ENCODE measurements around the gene LIX1L.

DNA sequence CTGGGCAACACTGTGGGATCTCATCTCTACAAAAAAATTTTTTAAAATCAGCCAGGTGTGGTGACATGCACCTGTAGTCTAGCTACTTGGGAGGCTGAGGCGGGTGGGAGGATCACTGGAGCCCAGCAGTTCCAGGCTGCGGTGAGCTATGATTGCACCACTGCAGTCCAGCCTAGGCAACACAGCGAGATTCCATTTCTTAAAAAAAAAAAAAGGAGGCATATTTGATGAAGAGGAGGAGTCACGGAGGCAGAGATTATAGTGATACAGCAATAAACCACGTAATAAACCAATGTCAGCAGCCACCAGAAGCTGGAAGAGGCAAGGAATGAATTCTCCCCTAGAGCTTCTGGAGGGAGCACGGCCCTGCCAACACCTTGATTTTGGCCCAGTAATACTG, 4.0 kb downstream of the LIX1L start:
- TF ChIP-seq, protein P1, sequence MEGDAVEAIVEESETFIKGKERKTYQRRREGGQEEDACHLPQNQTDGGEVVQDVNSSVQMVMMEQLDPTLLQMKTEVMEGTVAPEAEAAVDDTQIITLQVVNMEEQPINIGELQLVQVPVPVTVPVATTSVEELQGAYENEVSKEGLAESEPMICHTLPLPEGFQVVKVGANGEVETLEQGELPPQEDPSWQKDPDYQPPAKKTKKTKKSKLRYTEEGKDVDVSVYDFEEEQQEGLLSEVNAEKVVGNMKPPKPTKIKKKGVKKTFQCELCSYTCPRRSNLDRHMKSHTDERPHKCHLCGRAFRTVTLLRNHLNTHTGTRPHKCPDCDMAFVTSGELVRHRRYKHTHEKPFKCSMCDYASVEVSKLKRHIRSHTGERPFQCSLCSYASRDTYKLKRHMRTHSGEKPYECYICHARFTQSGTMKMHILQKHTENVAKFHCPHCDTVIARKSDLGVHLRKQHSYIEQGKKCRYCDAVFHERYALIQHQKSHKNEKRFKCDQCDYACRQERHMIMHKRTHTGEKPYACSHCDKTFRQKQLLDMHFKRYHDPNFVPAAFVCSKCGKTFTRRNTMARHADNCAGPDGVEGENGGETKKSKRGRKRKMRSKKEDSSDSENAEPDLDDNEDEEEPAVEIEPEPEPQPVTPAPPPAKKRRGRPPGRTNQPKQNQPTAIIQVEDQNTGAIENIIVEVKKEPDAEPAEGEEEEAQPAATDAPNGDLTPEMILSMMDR (conservative IDR thresholded peaks at IDR 0.05; ENCODE audit: low read length), result no peak
- no peak for TF ChIP-seq EZH2phosphoT487 (IDR thresholded peaks at IDR 0.05; ENCODE audit: borderline replicate concordance, low read depth, low read length)

Measured in OCI-LY7 (cell line).